ENCODE data around the gene ARID3B.
"Not testable (repeated sequence)": the region's sequence is repeated elsewhere in the genome, so short reads cannot be mapped to it uniquely, and the experiment has no call there.

ARID3B gene

DNA sequence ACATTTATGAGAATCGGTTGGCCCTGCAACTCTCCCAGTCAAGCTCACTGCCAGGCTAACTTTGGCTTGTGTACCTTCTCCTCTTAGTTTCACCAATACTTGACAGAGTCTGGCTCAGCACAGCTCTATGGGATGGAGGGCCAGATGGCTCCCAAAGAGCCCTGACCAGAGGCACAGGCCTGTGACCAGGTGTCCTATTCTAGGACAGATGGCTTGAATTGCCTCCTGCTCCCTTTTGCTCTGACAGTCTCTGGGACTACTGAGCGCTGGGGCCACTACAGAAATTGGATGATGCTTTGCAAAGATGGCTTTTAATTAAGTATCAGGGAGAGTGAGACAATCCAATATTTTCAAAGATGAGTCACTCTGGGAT lies 10.3 kb upstream of the ARID3B start:
- DNase-seq, result no peak
- intact Hi-C loops (cut with DNase I), result no loop called here

- no peak for DNase-seq
- intact Hi-C loops (cut with DNase I), result no loop called here
Observed at GRCh38 chr15:74531144-74531811, 9.7 kb upstream of the ARID3B start.

DNA sequence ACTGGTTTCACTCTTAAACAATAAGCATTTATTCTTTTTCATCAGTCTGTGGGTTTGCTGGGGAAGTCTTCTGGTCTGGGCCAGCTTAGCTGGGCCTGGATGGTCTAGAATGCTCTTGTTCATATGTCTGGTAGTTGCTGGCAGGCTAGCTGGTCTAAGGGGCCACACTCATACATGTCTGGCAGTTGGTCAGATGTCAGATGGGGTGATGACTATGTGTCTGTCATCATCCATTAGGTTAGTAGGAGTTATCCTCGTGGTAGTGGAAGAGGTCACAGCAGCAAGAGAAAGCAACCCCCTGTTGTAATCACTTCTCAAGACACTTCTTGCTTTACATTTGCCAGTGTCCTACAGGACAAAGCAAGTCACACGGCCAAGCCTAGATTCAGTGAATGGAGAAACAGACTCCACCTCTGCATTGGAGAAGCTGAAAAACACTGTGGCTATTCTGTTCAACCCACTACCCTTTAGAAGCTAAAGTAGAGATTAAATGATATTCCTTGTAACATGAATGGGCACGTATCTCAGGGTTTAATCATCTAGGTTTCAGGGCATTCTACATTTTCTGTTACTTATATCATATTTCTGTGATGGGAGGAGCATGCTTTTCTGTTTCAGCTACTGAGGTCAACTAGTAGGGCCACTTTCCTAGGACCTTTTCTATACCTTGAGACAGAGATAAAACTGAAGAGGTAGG lies 5.5 kb upstream of the ARID3B start:
- no peak for DNase-seq
- intact Hi-C loops (cut with DNase I), result no loop called here

DNA sequence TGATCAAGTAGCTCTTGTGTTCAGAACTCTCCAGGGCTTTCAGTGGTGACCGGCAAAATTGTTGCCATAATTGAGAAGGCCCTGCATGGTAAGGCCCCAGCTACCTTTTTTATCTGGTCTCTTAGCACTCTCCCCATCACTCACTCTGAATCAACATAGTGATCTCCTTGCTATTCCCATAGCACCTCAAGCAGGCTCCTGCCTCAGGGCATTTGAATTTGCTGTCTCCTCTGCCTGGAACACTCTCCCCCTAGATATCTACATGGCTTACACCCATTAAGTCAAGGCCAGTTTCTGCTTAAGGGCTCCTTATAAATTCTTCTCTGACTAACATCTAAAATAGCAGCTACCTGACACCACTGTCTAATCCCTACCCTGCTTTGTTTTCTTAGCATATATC lies 3.3 kb upstream of the ARID3B start:
- intact Hi-C loops (cut with DNase I), result no loop called here
- DNase-seq, result no peak

- DNase-seq; intact Hi-C loops (cut with DNase I): not testable (repeated sequence)
Observed at GRCh38 chr15:74539521-74539920, 1.5 kb upstream of the ARID3B start.

- intact Hi-C loops (cut with DNase I), result loop anchor here (5.0 kb wide), 1 partner anchor 78 kb away; the partner anchor contains the start of gene UBL7
- no peak for DNase-seq
Observed at GRCh38 chr15:74540161-74540760, 759 bp upstream of the ARID3B start.

DNA sequence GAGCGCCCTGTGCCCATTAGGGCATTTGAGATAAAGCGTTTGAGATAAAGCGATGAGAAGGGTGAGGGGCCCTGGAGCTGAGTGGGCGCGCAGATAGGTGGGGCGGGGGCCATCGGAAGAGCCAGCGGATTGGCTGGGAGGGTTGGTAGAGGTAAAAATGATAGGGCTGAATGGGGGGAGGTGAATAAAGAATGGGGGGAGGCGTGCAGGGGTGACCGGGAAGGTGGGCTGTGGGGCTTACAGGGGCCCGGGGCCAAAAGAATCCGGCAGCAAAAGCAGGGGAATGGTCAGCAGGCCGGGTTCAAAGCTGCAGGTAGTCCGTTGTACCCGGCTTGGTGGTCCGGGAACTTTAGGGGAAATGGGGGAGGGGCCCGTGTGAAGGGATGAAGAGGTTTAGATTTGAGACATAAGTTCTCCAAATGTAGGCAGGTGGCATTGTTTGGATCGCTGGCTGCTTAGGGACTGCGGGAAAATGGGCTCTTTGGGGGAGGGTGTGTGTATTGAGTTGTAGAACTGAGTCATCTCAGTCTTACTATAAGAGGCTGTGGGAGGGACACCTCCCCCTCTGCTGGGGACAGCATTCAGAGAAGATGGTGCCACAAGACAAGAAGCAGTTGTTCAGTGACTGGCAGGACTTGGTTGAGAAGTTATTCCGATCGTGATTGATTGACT lies 610 bp downstream of the ARID3B start:
- intact Hi-C loops (cut with DNase I), result loop anchor here (5.0 kb wide), 1 partner anchor 79 kb away; the partner anchor contains the start of gene UBL7
- peak in 36 of 42 donors; percentile 3 to 80 (median 29) for DNase-seq

DNA sequence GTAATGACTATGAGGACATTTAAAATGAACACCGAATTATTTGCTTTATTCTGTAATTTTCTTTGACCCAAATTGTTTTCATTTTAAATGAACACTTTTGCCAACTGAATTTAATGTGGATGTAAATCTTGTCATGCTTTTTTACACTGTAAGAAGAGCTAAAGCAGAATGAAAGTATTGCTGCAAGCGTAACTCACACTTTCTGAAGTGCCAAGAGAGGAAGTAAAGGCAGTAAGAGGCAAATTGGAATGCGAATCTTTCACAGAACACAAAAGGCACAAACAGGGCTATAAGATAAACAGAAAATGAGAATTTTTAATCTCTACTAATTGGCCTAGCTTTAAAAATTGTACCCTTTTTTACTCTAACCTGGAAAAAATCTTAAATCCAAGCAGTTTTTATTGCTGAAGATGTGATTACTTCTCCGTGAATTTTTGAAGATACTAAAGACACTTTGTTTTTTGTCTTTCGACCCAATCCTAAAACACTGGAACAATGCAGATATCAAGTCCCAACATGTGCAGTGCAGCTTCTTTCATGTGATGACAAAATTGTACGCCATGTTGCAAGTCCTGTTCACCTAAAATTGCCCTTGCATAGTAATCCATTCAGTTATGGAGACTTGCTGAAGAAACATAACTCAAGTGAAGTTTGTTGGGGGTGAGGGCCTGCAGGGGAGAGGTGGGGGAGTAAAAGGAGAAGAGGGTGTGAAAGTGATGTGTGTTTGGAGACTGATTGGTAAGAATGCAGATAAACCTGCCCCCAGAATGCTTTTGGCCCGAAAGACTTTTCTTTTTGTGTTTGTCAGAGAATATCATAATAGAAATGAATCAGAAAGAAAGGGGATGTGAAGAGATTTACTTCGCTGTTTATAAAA lies 1.4 kb downstream of the ARID3B start:
- intact Hi-C loops (cut with DNase I), result loop anchor here (5.0 kb wide), 1 partner anchor 80 kb away; the partner anchor contains the start of gene UBL7
- no peak for DNase-seq

DNA sequence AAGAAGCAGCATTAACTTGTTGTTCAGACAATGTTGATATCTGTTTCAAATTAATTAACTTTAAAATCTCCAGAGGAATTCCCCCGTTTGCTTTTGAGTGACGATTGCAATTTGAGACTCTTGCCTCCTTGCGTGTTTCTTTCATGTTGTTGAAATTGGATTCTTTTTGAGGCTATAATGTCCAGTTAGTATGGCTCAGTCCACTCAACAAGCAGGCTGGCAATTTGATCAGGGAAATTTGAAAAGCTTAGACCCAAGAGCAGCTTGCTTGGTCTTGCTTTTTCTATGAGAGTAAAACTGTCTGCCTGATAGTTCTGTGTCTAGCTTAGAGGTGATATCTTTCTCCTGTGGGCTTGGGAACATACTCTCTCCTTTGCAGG lies 2.0 kb downstream of the ARID3B start:
- DNase-seq, result no peak
- intact Hi-C loops (cut with DNase I), result loop anchor here (5.0 kb wide), 1 partner anchor 81 kb away; the partner anchor contains the start of gene UBL7

GRCh38 chr15:74543583-74543982 lies 2.6 kb downstream of the ARID3B start:
- intact Hi-C loops (cut with DNase I), result loop anchor here (5.0 kb wide), 1 partner anchor 81 kb away; the partner anchor contains the start of gene UBL7
- DNase-seq, result no peak

GRCh38 chr15:74545086-74545485 lies 4.1 kb downstream of the ARID3B start:
- DNase-seq, result no peak
- intact Hi-C loops (cut with DNase I), result no loop called here

GRCh38 chr15:74545776-74546656 lies 5.0 kb downstream of the ARID3B start:
- DNase-seq, result peak; percentile 88 to 99 (median 96)
- intact Hi-C loops (cut with DNase I), result loop anchor here (2.0 kb wide), 1 partner anchor 69 kb away; the partner anchor contains the start of gene CLK3

GRCh38 chr15:74547616-74548015 lies 6.6 kb downstream of the ARID3B start:
- no peak for DNase-seq
- intact Hi-C loops (cut with DNase I), result loop anchor here (2.0 kb wide), 1 partner anchor 67 kb away; the partner anchor contains the start of gene CLK3

GRCh38 chr15:74548241-74548640 lies 7.2 kb downstream of the ARID3B start:
- intact Hi-C loops (cut with DNase I), result no loop called here
- DNase-seq, result no peak

DNA sequence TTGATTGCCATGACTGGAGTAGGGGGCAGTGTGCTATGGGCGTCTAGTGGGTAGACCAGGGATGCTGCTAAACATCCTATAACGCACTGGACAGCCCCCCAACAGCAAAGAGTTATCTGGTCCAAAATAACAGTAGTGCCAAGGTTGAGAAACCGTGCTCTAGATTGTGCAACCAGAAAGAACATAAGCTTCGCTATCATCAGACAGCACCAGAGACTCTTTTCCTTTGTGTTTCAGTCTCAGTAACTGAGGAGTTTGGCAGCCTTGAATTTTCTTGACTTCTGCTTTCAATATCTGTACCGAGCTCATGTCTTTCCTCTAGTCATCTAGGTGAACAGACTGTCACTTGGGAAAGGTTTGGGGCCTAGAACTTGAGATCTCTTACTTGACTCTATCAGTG lies 8.8 kb downstream of the ARID3B start:
- intact Hi-C loops (cut with DNase I), result no loop called here
- no peak for DNase-seq

GRCh38 chr15:74551714-74552113 lies 10.7 kb downstream of the ARID3B start:
- DNase-seq, result no peak
- intact Hi-C loops (cut with DNase I), result no loop called here

DNA sequence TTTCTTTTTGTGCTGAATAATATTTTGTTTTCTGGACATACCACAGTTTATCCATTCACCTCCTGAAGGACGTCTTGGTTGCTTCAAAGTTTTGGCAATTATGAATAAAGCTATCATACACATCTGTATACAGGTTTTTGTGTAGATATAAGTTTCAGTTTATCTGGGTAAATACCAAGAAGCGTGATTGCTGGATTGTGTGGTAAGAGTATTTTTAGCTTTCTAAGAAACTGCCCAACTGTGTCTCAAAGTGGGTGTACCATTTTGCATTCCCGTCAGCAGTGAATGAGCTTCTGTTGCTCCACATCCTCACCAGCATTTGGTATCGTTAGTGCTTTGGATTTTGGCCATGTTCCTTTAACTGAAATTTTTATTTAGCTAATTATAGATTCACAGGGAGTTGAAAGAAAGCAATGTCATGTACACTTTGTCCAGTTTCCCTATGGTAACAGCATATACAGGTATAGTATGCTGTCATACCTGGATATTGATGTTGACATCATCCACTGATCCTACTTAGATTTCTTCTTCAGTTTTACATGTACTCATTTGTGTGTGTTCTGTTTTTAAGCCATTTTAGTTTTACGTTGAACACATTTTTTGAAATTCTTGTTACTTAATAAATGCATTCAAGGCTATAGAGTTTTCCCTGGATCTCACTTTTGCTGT lies 11.9 kb downstream of the ARID3B start:
- intact Hi-C loops (cut with DNase I), result no loop called here
- no peak for DNase-seq
